Putamen (tissue), 1 donor: ENCODE data around the gene GNAZ.

ENCODE experiments used
- DNase-seq: peaks from one replicate; pipeline ENCODE4 v3.0.0-alpha.2; 2016; ENCODE audit warnings: low spot score

GNAZ gene

DNA sequence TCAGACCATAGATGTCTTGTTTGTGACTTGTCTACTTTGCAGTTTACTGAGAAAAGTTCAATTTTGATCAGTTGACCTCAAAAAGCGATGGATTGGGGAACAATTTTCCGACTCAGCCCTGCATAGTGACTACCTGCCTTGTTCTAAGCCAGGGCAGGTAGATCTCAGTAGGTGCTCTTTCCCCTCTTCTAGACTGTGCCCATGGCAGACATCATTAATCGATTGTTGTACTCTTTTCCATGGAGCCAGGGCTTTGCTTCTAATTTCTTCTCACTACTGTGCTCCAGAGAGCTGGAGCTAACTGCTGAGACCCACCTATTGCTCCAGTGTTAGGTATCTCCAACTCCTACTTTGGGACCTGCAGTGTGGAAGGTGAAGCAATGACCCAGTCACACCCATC lies 84.8 kb downstream of the GNAZ start:
- DNase-seq, result no peak

DNA sequence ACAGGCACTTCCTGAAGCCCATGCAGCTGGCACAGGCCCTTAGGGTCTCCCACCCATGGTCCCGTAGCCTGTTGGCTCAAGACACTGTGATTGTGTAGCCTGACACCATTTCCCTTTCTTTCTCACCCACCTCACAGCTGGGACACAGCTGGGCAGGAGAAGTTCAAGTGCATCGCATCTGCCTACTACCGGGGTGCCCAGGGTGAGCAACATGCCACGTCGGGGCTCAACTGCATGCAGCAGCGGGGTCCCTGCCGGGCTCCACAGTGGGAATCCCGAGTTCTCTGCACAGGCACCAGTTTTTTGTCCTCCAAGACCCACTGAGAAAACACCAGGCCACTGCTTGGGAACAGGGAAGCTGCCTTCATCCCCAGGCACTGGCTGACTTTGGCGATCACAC lies 85.5 kb downstream of the GNAZ start:
- DNase-seq, result no peak

DNA sequence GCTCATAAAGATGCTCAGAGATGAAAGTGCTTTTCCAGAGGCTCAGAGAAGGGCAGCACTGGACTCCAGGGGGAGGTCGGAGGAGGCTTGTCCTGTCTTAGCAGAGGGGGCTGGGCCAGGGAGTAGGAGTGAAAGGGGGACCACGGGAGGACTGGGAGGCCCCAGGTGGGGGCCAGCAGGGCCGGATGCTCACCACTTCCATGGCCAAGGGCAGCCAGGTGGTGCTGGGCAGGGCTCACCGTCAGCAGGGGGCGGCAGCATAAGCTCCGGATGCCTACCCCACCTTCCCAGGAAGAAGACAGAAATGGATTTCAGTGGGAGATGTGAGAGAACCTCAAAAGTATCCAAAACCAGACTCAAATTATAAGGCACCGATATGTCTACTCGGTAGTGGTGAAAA lies 86.0 kb downstream of the GNAZ start:
- no peak for DNase-seq

DNA sequence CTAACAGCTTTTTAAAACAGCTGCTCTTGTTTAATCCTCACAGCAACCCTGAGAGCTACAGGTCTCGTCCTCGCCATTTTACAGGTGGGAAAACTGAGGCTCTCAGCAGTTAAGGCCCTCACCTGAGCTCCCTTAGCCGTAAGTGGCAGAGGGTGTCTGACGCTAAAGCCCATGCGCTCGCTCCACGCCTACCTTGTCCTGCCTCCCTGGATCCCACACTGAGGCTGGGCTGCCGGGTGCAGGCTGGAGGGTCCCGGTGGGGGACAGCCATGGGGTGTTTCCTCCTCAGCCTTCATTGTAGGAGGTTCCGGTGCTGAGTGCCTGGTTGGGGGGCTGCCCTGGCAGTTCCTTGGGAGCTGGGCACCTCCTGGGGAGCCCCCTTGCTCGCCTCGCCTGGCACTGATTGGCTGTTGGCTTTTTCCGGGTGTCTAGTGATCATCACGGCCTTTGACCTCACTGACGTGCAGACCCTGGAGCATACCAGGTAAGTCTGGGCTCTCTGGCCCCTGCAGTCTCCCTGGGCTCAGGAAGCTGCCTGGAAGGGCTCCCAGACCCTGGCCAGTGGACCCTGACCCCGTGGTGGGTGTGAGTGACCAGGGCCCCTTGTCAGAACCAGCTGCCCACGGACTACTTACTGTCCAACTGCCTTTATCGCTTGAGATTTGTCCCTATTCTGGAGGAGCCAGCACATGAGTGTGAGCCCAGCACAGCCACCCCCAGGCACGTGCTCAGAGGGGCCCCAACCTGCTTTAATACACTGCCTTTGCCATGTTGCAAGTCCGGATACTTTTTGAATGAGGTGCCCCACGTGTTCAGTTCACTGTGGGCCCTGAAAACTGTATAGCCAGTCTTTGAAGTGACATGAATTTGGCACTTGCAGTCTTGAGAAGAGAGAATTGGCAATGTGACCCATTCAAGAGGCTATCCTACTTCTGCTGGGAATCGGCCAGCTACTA lies 87.5 kb downstream of the GNAZ start:
- no peak for DNase-seq

DNA sequence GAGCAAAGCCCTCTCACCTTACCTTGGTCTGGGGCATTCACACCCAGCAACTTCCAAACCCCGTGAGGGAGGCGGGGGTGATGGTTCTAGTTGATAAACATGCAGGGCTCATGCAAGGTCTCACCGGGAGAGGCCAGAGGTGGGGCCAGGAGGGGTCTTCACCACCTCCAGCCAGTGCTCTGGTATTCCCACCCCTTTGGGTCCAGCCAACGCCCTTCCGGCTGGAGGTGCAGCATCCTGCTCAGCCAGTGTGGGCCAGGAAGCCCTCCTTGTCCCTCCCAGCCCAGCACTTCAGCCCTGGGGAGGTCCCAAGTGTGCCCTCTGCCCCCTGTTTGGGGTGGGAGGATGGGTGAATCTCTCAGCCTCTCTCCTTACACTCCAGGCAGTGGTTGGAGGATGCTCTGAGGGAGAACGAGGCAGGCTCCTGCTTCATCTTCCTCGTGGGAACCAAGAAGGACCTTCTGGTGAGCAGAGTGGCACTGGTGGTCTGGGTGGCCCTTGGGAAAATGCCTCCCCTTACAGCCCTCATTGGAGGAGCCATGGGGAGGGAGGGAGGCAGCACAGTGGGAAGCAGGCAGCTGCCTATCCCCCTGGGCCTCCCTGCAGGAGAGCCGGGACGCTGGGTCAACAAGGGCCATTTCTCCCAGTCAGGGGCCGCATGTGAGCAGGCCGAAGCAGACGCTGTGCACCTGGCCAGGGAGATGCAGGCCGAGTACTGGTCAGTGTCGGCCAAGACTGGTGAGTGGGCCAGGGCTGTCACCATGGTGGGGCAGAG lies 88.4 kb downstream of the GNAZ start:
- no peak for DNase-seq

DNA sequence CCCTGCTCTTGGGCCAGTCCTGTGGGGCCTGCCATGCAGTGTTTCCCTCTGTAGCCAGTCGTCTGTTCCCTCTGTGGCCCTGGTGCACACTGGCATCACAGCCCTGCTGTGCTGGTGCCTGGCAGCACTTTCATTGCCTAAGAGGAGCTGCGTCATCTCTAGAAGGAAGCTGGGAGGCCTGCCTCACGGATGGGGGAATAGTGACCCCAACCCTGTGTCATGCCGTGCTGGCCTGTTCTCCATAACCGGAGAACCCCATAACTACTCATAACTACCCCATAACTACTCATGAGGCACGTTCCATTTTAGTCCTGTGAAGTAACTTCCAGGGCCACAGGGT lies 88.9 kb downstream of the GNAZ start:
- no peak for DNase-seq

DNA sequence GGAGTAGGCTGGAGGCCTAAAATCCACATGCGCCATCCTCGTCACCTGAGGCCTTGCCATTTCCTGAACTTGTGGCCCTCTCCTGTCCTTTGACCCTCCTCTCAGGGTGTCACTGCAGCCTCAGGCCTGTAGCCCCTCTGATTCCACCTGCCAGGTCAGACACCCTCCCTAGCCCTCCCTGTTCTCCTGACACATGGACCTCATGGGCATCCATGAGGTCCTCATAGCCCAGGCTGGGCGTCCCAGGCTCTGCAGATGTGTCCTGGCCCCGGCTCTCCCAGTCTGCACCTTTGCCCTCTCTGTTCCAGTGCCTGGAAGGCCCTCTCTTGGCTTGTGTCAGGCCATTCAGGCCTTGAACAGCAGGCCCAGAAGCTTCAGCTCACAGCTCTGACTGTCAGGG lies 90.7 kb downstream of the GNAZ start:
- DNase-seq, result no peak

DNA sequence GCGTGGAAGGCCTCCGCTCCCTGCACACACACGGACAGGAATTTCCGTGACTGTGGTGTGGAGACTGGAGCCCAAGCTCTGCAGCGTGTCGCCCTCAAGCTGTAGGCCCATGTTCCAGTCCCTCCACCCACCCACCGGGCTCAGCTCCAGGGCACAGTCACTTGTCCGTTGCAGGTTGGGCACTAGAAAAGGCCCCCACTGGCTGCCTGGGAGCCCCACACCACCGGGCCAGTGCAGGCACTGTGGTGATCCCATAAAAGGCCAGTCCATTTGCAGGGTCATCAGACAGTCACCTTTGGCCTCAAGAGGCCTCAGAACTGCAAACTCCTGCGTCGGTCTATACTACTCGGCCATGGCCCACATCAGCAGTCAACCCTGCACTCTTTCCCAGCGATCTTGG lies 91.3 kb downstream of the GNAZ start:
- no peak for DNase-seq

DNA sequence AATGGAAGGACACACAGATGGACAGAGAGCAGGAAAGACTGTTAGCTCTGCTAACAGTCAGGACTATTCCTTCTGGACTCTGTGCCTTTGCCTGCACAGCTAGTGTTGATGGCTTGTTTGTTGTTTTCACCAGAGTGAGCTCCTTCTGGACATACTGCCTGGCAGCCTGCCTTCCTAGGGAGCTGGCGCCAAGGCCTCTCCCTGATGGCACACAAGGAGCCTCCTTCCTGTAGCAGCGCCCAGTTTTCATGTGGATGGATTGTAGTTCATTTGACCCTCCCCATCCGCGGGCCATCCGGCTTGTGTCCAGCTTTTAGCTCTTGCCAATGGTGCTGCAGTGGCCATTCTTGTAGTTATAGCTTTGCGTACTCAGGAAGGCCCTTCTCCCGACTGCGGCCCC lies 93.3 kb downstream of the GNAZ start:
- DNase-seq, result peak; percentile 77

DNA sequence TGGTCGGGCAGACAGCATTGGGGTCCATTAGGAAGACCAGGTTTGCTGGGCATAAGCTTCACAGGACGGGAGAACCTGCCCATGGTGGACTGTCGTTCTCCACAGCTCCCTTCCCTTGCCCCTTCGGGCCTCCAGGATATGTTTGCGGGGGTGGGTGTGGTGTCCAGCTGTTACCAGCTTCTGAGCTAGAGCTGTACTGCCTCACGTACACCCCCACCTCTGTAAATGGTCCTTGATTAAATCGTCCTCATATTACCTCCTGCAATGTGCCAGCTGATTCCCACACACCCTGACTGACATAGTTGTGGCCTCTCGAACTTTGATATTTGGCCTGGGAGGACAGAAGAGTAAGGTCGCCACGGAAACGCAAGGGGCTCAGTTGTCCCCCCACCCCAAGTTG lies 93.8 kb downstream of the GNAZ start:
- no peak for DNase-seq

DNA sequence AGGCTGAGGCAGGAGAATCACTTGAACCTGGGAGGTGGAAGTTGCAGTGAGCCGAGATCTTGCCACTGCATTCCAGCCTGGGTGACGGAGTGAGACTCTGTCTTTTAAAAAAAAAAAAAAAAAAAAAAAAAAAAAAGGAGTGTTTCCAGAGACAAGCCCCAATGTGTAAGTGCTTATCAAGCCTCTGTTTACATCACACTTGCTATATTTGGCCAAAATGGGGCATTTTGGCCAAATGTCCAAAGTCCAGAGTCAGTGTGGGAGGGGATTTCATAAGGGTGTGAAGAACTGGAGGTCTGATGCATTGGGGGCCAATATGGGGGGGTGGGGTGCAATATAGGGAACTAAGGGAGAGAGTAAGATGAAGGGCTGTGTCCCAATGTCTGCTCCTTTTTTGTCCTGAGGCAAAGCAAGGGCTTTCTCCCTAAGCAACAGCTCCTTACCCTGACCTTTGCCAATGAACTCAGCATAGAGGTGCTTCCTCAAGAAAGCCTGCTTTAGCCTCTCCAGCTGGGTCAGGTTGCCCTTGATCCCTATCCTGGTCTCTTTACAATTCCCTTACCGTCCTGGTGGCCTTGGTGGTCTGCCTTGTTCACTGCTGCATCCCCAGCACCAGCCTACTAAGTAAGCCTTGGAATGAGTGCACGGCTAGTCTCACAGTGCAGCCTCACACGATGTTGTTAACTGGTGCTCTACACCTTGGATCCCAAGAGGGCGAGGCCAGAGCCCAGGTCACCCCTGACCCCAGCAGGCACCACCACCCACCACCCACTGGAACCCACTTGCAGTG lies 95.9 kb downstream of the GNAZ start:
- no peak for DNase-seq

DNA sequence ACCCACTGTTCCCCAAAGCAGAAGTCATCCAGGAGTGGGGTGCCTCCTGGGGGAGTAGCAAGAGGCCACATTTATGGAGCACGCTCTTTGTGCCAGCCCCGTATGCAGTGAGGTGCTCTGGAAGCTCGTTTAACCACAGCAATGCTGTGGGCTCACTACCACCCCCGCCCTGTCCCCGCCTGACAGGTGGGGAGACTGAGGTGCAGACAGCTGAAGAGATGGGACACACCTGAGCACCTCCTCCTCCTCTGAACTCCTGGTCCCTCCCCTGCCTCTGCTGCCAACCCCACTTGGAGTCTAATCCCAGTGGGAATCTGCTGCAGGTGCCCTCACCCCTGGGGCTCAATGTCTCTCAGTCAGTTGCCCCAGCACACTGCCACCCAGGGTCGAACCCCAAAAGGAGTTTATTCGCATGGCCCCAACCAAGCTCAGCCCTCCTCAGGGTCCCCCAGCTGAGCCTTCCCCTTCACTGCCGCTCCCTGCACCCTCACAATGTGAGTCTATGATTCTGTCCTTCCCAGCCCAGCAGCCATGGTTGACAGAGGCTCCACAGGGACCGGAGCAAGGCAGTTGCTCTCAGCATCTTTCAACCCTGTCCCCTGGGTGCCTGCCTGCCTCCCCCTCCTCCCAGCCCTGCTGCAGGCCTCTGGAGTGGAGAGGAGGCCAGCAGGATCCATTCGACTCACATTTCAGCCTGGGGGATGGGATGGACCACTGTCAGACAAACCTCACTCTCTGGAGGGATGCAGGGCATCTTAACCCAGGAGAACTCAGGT lies 96.7 kb downstream of the GNAZ start:
- no peak for DNase-seq

DNA sequence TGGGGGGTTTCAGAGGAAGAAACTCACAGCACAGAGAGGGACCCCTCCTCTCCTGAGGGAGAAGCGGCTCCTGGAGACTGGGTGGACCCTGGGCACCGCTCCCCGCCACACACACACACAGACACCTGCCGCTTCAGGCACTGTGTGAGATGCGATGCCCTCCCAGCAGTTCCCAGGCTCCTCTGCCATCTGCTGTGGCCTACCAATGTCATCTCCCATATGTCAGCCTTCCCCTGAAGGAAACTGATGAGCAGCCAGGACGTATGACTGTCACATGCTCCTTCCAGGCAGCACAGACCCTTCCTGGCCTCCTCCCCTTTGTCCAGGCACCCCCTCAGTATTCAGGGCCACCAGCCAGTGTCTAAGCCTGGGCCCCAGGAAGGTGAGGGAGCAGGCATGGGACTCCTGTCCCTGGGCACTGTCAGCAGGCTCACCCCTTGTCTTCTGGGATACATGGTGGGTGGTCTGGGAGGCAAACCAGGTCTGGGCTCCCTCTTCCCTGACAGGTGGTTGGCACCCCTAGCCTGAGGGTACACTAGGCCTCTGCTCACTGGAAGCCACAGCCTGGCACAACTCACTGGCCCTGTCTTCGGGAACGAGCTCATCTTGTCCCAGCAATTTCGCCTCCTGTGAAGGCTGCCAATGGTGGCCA lies 98.2 kb downstream of the GNAZ start:
- no peak for DNase-seq

DNA sequence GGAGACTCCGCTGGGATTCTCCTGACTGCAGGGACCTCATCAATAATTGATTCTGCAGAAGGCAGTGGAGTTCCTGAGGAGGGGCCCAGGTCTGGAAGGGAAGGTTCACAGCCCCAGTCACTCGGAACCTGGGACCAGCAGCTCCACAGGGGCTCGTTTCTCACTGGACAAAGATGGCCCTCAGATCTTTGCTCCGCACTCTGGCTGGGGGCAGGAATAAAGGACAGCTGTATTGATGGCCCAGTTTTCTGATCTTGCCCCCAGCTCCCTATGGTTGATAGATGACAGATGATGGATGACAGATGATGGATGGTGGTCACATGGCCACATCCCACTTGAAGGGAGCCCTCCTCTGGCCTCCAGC lies 98.7 kb downstream of the GNAZ start:
- no peak for DNase-seq
